Ovary (tissue), 3 donors: ENCODE measurements around the gene GBE1.

Experiments
- POLR2A ChIP-seq: fragments of 450-650 bp; IDR thresholded peaks from one replicate; pipeline ENCODE4 v1.6.1; 2017; ENCODE audit warnings: antibody characterized with exemption, mild to moderate bottlenecking, moderate library complexity
- TF ChIP-seq, protein P1 (sequence below), 3 donors: fragments of 450-650 bp in 2 of 3; fragments of 200-600 bp in 1 of 3; IDR thresholded peaks; one replicate each; pipeline versions ENCODE4 v1.5.1 to v1.8.0; 2016 to 2022; ENCODE audit warnings: antibody characterized with exemption in 3 of 3, mild to moderate bottlenecking in 1 of 3
- donor health status: DM: no; HTN: no; CAD: no.

GRCh38 chr3:81726735-81727134, 34.7 kb downstream of the GBE1 start:
- TF ChIP-seq, protein P1, sequence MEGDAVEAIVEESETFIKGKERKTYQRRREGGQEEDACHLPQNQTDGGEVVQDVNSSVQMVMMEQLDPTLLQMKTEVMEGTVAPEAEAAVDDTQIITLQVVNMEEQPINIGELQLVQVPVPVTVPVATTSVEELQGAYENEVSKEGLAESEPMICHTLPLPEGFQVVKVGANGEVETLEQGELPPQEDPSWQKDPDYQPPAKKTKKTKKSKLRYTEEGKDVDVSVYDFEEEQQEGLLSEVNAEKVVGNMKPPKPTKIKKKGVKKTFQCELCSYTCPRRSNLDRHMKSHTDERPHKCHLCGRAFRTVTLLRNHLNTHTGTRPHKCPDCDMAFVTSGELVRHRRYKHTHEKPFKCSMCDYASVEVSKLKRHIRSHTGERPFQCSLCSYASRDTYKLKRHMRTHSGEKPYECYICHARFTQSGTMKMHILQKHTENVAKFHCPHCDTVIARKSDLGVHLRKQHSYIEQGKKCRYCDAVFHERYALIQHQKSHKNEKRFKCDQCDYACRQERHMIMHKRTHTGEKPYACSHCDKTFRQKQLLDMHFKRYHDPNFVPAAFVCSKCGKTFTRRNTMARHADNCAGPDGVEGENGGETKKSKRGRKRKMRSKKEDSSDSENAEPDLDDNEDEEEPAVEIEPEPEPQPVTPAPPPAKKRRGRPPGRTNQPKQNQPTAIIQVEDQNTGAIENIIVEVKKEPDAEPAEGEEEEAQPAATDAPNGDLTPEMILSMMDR (IDR thresholded peaks at IDR 0.05): no peak
- TF ChIP-seq POLR2A: no peak
